ENCODE results near the gene FSHR.

DNA sequence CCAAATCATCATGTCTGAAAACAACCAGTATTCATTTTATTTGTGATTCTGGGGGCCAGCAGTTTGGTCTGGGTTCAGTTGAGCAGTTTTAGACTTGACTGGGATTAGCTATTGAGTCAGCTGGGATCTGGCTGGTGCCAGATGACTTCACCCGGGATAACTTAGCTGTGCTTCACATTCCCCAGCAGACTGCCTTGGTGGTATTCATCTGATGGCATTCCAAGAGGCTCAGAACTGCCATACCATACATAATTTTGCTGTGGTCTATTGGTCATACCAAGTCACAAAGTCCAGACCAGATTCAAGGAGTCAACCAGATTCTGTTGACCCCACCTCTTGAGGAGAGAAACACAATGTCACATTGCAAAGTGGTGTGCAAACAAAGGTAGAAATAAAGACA lies 7.8 kb upstream of the FSHR start:
- TF ChIP-seq CTCF (IDR thresholded peaks at IDR 0.05) (no peak), POLR2A (IDR thresholded peaks at IDR 0.05) (no peak)
